GM19035 (cell line): ENCODE results near the gene CFAP57.

ENCODE experiments used
- ATAC-seq: cut with Tn5 transposase; IDR thresholded peaks from one replicate; pipeline ENCODE4 v1.9.1; 2021; ENCODE audit not compliant: unreplicated experiment

Gene CFAP57

GRCh38 chr1:43275826-43276620, 103.9 kb downstream of the CFAP57 start:
- no peak for ATAC-seq

DNA sequence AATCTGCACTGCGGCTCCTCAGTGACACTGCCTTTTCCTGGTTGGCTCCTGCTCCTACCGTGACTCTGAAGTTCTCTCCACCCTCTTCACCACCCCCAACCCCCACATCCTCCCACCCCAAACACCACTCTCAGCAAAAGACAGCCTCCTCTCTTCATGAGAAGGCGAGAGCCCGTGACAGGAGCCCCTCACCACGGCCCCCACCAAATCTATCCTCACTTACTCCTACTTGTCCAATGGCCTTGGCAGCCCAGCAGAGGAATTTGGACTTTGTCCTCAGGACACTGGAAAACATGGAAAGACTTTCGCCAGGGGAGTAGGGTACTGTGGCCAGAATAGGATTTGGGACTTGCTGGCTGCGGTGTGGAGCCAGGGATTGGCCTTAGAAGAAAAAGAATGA, 104.5 kb downstream of the CFAP57 start:
- no peak for ATAC-seq

- no peak for ATAC-seq
Measured at GRCh38 chr1:43277116-43277876, 105.2 kb downstream of the CFAP57 start.

DNA sequence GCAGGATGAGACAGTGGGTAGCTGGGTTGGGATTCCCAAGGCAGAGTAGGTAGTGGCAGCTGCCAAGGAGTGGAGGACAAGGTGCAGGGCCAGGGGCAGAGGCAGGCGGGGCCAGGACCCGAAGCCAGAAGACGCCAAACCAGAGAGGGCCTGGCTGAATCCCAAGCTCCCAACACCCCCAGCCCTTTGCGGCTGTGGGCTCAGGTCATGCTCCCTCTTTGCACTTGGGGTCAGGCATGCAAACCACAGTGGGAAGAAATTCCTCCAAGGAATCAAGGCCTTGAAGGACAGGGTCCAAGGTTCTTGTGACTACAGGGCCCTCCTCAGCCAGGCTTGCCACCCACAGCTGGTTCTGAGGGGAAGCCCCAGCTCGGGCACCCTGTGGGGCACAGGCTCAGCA, 107.0 kb downstream of the CFAP57 start:
- ATAC-seq, result no peak

GRCh38 chr1:43279666-43280065, 107.5 kb downstream of the CFAP57 start:
- ATAC-seq, result no peak

- ATAC-seq, result no peak
Measured at GRCh38 chr1:43280692-43281091, 108.6 kb downstream of the CFAP57 start.

DNA sequence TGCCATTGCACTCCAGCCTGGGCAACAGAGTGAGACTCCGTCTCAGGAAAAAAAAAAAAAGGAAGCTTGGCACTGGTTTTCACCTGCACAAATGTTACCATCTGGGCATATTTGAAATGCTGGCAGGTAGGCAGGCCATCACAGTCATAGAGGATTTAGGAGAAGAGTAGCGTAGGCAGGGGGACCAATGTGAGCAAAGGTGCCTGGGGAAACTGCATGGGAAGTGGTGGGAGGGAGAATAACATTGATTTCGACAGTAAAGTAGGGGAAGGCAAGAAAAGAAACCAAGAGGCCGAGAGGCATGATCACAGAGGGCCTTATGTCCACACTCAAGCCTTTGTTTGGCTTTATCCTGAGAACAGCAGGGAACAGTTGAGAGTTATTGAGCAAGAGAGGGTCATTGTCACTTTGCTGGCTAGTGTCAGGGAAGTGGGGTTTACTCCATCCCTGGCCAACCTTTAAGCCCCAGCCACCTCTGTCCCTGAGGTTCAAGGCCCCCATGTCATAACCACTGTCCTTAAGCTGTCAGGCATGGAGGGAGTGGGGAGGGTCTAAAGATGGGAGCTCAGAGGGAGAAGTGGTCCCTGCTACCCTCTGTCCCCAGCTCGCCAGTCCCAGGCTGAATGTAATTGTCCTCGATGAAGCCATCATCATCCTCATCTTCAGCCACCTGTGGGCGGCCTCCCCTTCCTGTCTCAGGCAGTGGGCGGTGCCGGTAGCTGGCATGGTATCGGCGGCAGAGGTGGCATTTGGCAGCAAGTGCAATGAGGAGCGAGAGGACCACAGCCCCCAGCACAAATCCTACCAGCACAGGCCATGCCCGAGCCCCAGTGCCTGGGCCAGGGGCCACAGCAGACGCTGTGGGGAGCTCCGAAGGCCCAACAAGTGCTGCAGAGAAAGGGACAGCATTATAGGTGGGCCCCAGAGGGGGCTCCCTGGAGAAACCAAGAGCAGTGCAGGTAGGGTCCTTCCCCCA, 110.4 kb downstream of the CFAP57 start:
- ATAC-seq, result no peak

DNA sequence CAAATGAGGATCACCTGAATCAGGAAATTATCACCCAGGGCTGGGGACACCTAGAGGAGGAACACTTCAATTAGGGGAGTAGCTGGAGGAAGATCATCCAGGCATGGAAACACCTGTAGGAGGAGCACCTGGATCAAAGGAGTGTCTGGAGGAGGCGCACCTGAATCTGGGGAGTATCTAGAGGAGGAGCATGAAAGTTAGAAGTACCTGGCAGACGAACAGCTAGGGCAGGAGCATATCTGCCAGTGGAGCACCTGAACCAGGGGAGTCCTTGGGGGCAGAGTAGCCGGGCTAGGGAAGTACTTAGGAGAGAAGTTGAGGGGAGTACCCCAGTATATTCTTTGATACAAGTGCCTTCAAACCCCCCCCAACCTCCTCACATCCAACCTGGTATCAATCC, 111.9 kb downstream of the CFAP57 start:
- no peak for ATAC-seq

DNA sequence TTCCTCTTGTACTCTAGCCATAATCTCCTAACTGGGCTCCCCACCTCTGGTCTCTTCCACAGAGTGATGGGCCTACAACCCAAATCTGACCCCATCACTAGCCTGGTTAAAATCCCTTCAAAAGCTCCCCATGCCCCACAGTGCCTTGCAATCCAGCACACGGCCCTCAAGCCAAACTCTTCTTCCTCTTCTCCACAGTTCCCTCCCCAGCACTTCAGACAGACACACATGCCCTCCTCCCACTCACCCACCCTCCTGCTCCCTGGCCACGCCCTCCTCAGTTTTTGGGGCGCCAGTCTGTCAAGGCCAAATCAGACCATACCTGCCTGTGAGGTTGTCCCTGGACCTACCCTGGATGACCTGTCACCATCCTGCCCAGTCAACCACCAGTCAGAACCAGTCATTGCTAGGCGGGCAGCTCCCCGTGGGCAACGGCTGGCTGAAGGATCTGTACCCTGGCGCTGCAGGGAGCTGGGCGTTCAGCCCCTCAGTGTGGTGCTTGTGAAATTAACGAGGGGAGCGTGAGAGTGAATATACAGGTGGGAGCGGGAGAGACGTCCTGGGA, 112.5 kb downstream of the CFAP57 start:
- ATAC-seq, result no peak

- ATAC-seq, result no peak
Measured at GRCh38 chr1:43285269-43285990, 113.3 kb downstream of the CFAP57 start, which contains the start of gene C1orf210. C1orf210 (minus strand) TSS chr1:43285581; CDS start chr1:43283270, 2,311 bp downstream.

DNA sequence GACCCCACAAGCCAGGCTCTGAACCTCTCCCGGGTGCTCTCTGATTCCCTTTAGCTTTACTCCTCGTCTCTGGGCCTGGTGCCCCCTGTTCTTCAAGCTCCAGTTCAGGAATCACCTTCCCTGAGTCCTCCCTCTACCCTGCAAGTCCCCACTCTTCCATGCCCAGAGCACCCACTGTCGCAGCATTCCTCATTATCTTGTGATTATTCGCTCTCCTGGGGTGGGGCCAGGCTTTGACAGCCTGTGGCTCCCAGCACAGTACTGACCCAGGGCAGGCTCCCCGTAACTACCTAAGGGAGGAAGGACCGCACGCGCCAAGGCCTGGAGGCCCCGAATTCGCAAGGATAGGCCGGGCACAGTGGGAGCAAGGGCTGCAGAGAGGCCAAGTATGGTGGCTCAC, 114.0 kb downstream of the CFAP57 start:
- ATAC-seq, result no peak

- ATAC-seq, result no peak
Measured at GRCh38 chr1:43286533-43286932, 114.4 kb downstream of the CFAP57 start.

DNA sequence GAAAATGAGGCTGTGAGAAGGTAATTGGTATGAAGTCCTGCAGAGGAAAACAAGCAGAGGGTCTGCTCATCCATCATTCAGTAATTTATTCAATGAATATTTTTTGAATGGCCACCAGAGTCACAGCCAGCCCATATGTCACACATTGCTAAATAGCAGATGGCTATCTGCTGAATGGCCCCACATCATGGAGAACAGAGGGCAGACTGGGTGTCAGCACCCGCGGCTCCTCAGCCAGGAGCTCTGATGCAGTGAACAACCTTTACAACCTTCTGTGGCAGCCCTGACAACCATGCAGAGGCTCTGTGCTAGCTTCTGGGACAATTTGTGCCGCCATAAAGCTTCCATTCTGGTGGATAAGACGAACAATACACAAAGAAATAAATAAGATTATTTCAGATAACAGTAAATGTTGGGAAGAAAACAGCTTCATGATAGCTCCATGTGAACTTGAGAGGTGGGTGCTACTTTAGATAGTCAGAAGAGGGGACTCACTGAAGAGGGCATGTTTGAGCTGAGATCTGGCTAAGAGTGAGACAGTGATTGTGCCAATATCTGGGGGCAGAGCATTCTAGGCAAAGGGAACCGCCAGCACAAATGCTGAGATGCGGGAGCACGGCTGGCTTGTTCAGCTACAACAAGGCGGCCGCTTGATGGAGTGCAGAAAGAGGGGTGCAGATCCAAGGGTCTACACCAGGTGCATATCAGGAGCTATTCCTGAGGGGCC, 116.1 kb downstream of the CFAP57 start:
- ATAC-seq, result no peak

- ATAC-seq, result no peak
Measured at GRCh38 chr1:43288785-43289706, 116.9 kb downstream of the CFAP57 start.

- ATAC-seq, result no peak
Measured at GRCh38 chr1:43292216-43292615, 120.1 kb downstream of the CFAP57 start.

GRCh38 chr1:43292679-43293078, 120.5 kb downstream of the CFAP57 start:
- ATAC-seq, result no peak

DNA sequence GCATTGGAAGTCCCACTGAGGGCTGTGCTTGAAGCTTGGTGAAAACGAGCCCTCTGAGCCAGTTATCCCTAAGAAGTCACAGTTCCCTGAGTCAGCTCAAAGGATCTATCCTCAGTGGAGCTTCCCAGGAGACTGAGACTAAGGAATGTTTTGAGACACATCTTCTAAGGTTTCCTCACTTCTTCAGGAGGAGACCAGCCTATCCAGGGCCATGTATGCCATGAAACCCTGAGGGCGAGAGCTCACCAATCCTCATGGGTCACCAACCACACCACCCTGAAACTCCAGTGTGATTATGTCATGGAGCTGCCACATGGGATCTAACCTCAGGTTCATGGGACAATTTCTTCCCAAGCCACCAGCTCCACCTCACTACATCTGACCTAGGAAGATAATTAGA, 121.0 kb downstream of the CFAP57 start:
- no peak for ATAC-seq
